Activated CD8-positive, alpha-beta memory T cell treated with anti-CD3 and anti-CD28 coated beads for 36 hours (primary cell): Measurements from ENCODE around the gene IRF3. TPM values are rescaled to one million over a fixed set of nuclear protein-coding genes. Genes with fewer than 3 reads are reported as not detected.
"Not testable (repeated sequence)": the region's sequence is repeated elsewhere in the genome, so short reads cannot be mapped to it uniquely, and the experiment has no call there.

Experiments
- CTCF ChIA-PET: fragments of 350-600 bp; sonication (Branson Sonifier 250); formaldehyde crosslinking; loops from one replicate; lab custom pipeline; 2021; ENCODE audit warnings: antibody characterized with exemption; lab: Charles Lee
- POLR2A ChIA-PET: fragments of 350-600 bp; sonication (Branson Sonifier 250); formaldehyde crosslinking; loops from one replicate; lab custom pipeline; 2021; ENCODE audit warnings: antibody characterized with exemption; lab: Charles Lee
- total RNA-seq, 2 experiments: library from RNA; stranded (reverse); gene quantifications; one replicate each; pipeline ENCODE4 v1.2.3, GENCODE V29; 2021

IRF3 gene
- total RNA-seq, 2 experiments from 2014 or later = 120 to 122 TPM

- POLR2A ChIA-PET = no interaction called here
These were observed 23.8 kb downstream of the IRF3 start, which contains the start of gene SCAF1 for GRCh38 chr19:49641688-49642491. SCAF1 (plus strand) TSS chr19:49642209; CDS start chr19:49645027, 2,818 bp downstream.

GRCh38 chr19:49640113-49640898 lies 25.4 kb downstream of the IRF3 start, which contains the start of gene RRAS:
RRAS (minus strand) TSS chr19:49640143; CDS start chr19:49640098, 45 bp downstream.
- POLR2A ChIA-PET = interaction anchor here (0.6 to 1.9 kb wide), 10 partner anchors 9 to 153 kb away, joined by 3 to 11 read pairs (median 4); partner anchors contain the start of genes BCL2L12, IRF3, PRMT1 and PRR12
- CTCF ChIA-PET = interaction anchor here (0.6 to 2.2 kb wide), 7 partner anchors 18 to 134 kb away, joined by 3 to 8 read pairs (median 4); partner anchors contain the start of genes PRMT1 and PRR12

More at GRCh38 chr19:49641688-49642491, 23.8 kb downstream of the IRF3 start, which contains the start of gene SCAF1:
- CTCF ChIA-PET = interaction anchor here (0.8 to 2.2 kb wide), 3 partner anchors 31 to 118 kb away, joined by 3 to 8 read pairs (median 6); partner anchors contain the start of gene PRR12

GRCh38 chr19:49639401-49640112 lies 26.1 kb downstream of the IRF3 start:
- ChIA-PET POLR2A (interaction anchor here (0.7 to 1.9 kb wide), 9 partner anchors 9 to 514 kb away, joined by 3 to 11 read pairs (median 4); partner anchors contain the start of genes BCL2L12, IRF3, PRMT1 and PRR12), CTCF (interaction anchor here (1.0 to 2.2 kb wide), 4 partner anchors 28 to 49 kb away, joined by 3 to 8 read pairs (median 4); partner anchors contain the start of genes PRMT1 and PRR12)

GRCh38 chr19:49637821-49638738 lies 27.6 kb downstream of the IRF3 start:
- POLR2A ChIA-PET = no interaction called here
- CTCF ChIA-PET = interaction anchor here (1.0 kb wide), 1 partner anchor 35 kb away, joined by 3 read pairs; no protein-coding TSS in a partner anchor

- ChIA-PET POLR2A (no interaction called here), CTCF (interaction anchor here (0.5 kb wide), 1 partner anchor 23 kb away, joined by 3 read pairs; no protein-coding TSS in a partner anchor)
These were observed 29.3 kb downstream of the IRF3 start for GRCh38 chr19:49636233-49636932.

GRCh38 chr19:49635530-49636232 lies 30.0 kb downstream of the IRF3 start:
- CTCF ChIA-PET = interaction anchor here (0.6 kb wide), 1 partner anchor 138 kb away, joined by 3 read pairs; no protein-coding TSS in a partner anchor
- POLR2A ChIA-PET = interaction anchor here (0.6 kb wide), 1 partner anchor 18 kb away, joined by 4 read pairs; no protein-coding TSS in a partner anchor

- CTCF ChIA-PET, POLR2A ChIA-PET: not testable (repeated sequence)
These were observed 32.4 kb downstream of the IRF3 start for GRCh38 chr19:49633273-49633672.

GRCh38 chr19:49632576-49632975 lies 33.1 kb downstream of the IRF3 start:
- CTCF ChIA-PET = no interaction called here

GRCh38 chr19:49631610-49632192 lies 34.0 kb downstream of the IRF3 start:
- CTCF ChIA-PET = interaction anchor here (0.6 to 0.7 kb wide), 2 partner anchors 110 to 208 kb away, joined by 3 to 5 read pairs; no protein-coding TSS in a partner anchor
- POLR2A ChIA-PET = no interaction called here

More at GRCh38 chr19:49632576-49632975, 33.1 kb downstream of the IRF3 start:
- POLR2A ChIA-PET = no interaction called here

- POLR2A ChIA-PET = no interaction called here
- CTCF ChIA-PET = interaction anchor here (0.6 to 0.7 kb wide), 3 partner anchors 81 to 209 kb away, joined by 3 to 5 read pairs (median 3); no protein-coding TSS in a partner anchor
These were observed 34.6 kb downstream of the IRF3 start for GRCh38 chr19:49631014-49631588.

- ChIA-PET POLR2A (no interaction called here), CTCF (interaction anchor here (1.0 kb wide), 1 partner anchor 12 kb away, joined by 3 read pairs; no protein-coding TSS in a partner anchor)
These were observed 36.0 kb downstream of the IRF3 start for GRCh38 chr19:49629659-49630058.

GRCh38 chr19:49626226-49626625 lies 39.4 kb downstream of the IRF3 start:
- CTCF ChIA-PET = no interaction called here
- POLR2A ChIA-PET = no interaction called here

GRCh38 chr19:49624967-49625910 lies 40.4 kb downstream of the IRF3 start:
- ChIA-PET CTCF (no interaction called here), POLR2A (no interaction called here)

- CTCF ChIA-PET = interaction anchor here (1.1 kb wide), 1 partner anchor 12 kb away, joined by 3 read pairs; no protein-coding TSS in a partner anchor
These were observed 47.8 kb downstream of the IRF3 start for GRCh38 chr19:49617860-49618259.

More at GRCh38 chr19:49617860-49618259, 47.8 kb downstream of the IRF3 start:
- POLR2A ChIA-PET = interaction anchor here (1.0 kb wide), 1 partner anchor 192 kb away, joined by 4 read pairs; no protein-coding TSS in a partner anchor
